Omental fat pad (tissue), 4 donors: ENCODE measurements around the gene KCNE1. TPM values are rescaled to one million over a fixed set of nuclear protein-coding genes. Genes with fewer than 3 reads are reported as not detected.

Source experiments
- ATAC-seq: fragments of 150-250 bp; one replicate; pipeline ENCODE4 v1.9.1; 2016; ENCODE audit warnings: mild to moderate bottlenecking, moderate library complexity; ENCODE audit not compliant: low FRiP score
- DNase-seq: peaks from one replicate; pipeline ENCODE4 v3.0.0-alpha.2; 2019; ENCODE audit warnings: low spot score
- total RNA-seq, 4 donors: library from RNA; depleted of rRNA; stranded (reverse); fragments of >200 nt; gene quantifications; one replicate each; pipeline ENCODE4 v1.1.0, GENCODE V29; 2016
- TF ChIP-seq, protein P1 (sequence below), 3 donors: fragments of 450-650 bp; IDR thresholded peaks; one replicate each; pipeline ENCODE4 v1.5.1; 2016 to 2017; ENCODE audit warnings: antibody characterized with exemption in 3 of 3, mild to moderate bottlenecking in 3 of 3, moderate library complexity in 2 of 3

Gene KCNE1
- total RNA-seq, 4 donors from 2014 or later, result 3.2 to 14.8 (median 12.1) TPM

DNA sequence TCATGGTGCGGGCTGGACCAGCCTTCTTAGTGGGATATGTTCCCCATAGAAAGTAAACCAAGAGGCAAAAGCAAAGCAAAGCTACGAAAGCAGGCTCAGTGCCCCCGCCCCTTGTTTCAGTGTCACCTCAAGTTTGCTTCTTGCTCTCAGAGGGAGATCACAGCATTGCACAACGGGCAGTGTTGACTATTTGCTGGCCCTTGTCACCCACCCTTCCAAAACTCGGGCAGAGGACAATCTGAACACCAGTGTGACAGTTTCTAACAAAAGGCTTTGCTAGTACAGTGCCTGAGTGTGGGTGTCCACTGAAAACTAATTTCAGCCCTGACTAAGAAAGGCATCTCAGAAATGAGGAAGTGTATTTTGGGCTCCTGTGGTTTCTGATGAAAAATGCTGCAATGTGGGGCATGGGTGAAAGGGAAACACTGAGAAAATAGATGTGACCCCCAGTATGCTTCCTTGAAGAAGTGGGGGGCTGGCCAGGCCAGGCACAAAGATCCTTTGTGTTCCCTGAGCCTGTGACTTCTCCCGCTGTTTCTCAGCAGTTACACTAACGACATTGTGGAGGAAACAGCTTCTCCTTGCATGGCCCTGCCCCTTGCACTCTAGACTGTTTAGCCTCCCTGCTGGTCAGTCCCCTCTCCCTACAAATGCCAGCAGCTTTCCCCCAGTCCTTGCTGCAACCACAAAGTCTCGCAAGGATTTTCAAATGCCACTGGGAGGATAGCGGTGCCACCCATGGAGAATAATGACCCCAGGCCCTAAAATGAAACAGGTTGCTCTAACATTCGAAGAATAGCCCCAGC is 33.3 kb upstream of the KCNE1 start:
- ATAC-seq, result no peak
- DNase-seq, result no peak
- TF ChIP-seq, protein P1, sequence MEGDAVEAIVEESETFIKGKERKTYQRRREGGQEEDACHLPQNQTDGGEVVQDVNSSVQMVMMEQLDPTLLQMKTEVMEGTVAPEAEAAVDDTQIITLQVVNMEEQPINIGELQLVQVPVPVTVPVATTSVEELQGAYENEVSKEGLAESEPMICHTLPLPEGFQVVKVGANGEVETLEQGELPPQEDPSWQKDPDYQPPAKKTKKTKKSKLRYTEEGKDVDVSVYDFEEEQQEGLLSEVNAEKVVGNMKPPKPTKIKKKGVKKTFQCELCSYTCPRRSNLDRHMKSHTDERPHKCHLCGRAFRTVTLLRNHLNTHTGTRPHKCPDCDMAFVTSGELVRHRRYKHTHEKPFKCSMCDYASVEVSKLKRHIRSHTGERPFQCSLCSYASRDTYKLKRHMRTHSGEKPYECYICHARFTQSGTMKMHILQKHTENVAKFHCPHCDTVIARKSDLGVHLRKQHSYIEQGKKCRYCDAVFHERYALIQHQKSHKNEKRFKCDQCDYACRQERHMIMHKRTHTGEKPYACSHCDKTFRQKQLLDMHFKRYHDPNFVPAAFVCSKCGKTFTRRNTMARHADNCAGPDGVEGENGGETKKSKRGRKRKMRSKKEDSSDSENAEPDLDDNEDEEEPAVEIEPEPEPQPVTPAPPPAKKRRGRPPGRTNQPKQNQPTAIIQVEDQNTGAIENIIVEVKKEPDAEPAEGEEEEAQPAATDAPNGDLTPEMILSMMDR (IDR thresholded peaks at IDR 0.05), result no peak

DNA sequence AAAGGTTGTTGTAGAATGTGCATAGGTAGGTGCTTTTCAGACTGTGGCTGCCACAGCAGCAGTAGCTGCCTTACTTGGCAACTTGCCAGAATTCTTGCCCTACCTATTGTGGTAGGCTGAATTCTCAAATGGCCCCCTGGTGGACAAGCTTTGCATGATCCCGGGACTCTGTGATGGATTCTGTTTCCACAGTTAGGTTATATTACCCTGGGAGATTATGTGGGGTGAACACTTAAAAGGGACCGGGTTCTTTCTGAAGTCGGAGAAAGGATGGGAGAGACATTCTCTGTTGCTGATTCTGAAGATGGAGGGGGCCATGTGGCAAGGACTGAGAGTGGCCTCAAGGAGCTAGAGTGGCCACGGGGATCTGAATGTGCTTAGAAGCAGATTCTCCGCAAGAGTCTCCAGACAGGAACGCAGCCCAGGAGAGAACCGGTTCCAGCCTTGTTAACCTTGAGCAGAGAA is 32.1 kb upstream of the KCNE1 start:
- TF ChIP-seq, protein P1 (IDR thresholded peaks at IDR 0.05), result peak in 1 of 3 donors; percentile 28
- ATAC-seq, result peak; percentile 39
- DNase-seq, result peak; percentile 63

DNA sequence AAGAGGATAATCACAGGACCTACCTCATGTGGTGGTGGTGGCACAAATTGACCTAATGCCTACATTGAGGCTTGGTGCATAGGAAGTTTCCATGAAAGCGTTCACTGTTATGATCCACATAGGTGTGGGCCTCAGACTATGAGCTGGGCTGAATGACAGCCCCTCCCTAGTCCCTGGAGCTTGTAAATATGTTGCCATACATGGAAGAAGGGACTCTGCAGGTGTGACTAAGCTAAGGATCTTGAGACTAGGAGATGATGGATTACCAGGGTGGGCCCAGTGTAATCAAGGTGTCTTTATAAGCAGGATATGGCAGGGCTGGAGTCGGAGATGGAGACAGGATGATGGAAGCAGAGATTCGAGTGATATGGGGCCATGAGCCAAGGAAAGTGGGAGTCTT is 31.0 kb upstream of the KCNE1 start:
- DNase-seq (no peak), ATAC-seq (no peak)
- TF ChIP-seq, protein P1 (IDR thresholded peaks at IDR 0.05), result no peak

DNA sequence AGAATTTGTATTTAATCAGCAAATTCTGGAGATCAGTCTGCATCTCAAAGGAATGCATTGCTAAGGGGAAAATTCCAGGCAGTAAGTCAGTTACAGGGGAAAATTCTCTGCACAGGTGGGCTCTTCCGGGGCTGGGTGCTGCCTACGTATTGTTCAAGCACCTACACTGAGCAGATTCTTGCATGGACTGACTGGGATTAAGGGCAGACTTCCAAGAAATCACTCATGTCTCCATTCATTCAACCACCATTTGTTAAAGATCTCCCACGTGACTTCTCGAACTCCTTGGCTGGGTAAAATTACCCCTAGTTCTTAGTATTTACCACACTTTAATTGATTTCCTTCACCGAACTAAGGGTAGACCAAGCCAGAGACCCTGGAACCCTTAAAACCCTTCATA is 28.2 kb upstream of the KCNE1 start:
- no peak for ATAC-seq
- TF ChIP-seq, protein P1 (IDR thresholded peaks at IDR 0.05), result no peak
- no peak for DNase-seq

DNA sequence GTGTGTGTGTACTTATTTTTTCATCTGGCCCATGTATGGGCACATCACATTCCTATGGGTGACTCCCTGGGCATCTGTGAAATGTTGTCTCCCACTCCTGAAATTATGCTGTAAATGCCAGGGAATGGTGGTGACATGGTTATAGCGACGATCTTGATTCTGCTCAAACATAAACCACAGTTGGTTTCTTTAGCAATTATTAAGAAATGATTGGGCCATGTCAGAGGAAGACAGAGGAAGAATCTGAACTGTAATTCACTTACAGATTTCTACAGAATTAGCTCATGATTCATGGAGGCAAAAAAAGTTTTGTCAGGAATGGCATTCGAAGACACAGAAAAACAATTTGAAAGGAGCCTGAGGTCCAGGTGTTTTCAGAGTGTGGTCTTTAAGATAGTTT is 25.8 kb upstream of the KCNE1 start:
- TF ChIP-seq, protein P1 (IDR thresholded peaks at IDR 0.05), result no peak
- ATAC-seq (no peak), DNase-seq (no peak)

DNA sequence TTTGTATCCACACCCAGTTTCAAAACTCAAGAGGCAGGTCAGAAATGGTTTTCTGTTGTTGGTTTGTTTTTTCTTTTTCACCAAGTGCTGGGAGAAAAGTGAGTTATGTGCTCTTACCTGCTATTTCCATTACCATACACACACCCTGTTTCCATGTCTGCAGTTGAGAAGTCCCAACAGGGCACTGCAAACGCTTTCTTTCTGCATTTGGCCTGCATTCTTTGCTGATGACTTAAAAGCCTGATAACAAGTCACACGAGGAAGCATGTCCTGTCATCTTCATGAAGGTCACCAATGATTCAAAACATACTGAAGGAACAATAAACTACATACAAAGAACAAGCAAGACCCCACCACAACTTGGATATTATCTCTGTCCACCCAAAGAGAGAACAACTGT is 24.8 kb upstream of the KCNE1 start:
- ATAC-seq, result no peak
- TF ChIP-seq, protein P1 (IDR thresholded peaks at IDR 0.05), result no peak
- no peak for DNase-seq

DNA sequence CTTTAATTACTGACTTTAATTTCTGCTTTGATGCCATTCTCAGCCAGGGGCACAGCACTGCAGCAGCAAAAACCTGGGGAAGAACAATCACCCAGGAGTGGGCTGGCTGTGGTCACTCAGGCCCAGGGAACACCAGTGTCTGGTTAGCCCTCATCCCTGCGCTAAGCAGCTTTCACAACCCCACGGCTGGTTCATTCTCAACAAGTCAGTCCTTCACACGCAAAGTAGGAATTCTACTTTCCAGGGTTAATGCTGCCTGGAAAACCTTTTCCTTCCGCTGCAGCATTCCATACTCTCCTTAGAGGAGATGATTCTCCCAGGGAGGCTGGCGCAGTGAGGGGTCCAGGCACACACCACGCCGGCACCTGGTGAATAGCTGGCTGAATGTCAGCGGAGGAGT is 24.3 kb upstream of the KCNE1 start:
- no peak for DNase-seq
- TF ChIP-seq, protein P1 (IDR thresholded peaks at IDR 0.05), result no peak
- ATAC-seq, result no peak
